GM20000 (cell line): ENCODE results near the gene KRTAP10-4.
"Not testable (repeated sequence)": the region's sequence is repeated elsewhere in the genome, so short reads cannot be mapped to it uniquely, and the experiment has no call there.

Experiments used
- DNase-seq: peaks from one replicate; pipeline ENCODE4 v3.0.0; 2012; ENCODE audit warnings: low spot score
- CTCF ChIP-seq: IDR thresholded peaks from 2 replicates; pipeline ENCODE4 v1.5.1; 2012; ENCODE audit warnings: mild to moderate bottlenecking, control low read depth; ENCODE audit errors: extremely low read depth, missing control alignments

Gene KRTAP10-4

GRCh38 chr21:44601596-44602462 lies 28.3 kb downstream of the KRTAP10-4 start:
- TF ChIP-seq CTCF = no peak
- no peak for DNase-seq

- no peak for TF ChIP-seq CTCF
- no peak for DNase-seq
Measured at GRCh38 chr21:44602463-44602850, 28.9 kb downstream of the KRTAP10-4 start.

- no peak for TF ChIP-seq CTCF
- no peak for DNase-seq
Measured at GRCh38 chr21:44603109-44603875, 29.8 kb downstream of the KRTAP10-4 start.

GRCh38 chr21:44603911-44604310 lies 30.4 kb downstream of the KRTAP10-4 start:
- DNase-seq = no peak
- TF ChIP-seq CTCF = no peak

GRCh38 chr21:44606495-44606894 lies 33.0 kb downstream of the KRTAP10-4 start:
- no peak for TF ChIP-seq CTCF
- DNase-seq = no peak

- TF ChIP-seq CTCF = no peak
- DNase-seq = no peak
Measured at GRCh38 chr21:44609193-44609592, 35.7 kb downstream of the KRTAP10-4 start.

GRCh38 chr21:44610157-44610843 lies 36.8 kb downstream of the KRTAP10-4 start:
- not testable (repeated sequence) for DNase-seq
